Measurements from ENCODE around the gene SSC5D.
"Not testable (repeated sequence)": the region's sequence is repeated elsewhere in the genome, so short reads cannot be mapped to it uniquely, and the experiment has no call there.

The SSC5D gene

GRCh38 chr19:55508120-55508519 lies 19.9 kb downstream of the SSC5D start:
- DNase-seq = no peak

GRCh38 chr19:55516878-55517620 lies 28.8 kb downstream of the SSC5D start:
- DNase-seq = peak; percentile 65

GRCh38 chr19:55519451-55520311 lies 31.4 kb downstream of the SSC5D start:
- no peak for DNase-seq

- DNase-seq = no peak
Measured at GRCh38 chr19:55520691-55521292, 32.6 kb downstream of the SSC5D start.

GRCh38 chr19:55525289-55526101 lies 37.3 kb downstream of the SSC5D start:
- DNase-seq = no peak

GRCh38 chr19:55526216-55527196 lies 38.3 kb downstream of the SSC5D start:
- DNase-seq = no peak

- no peak for DNase-seq
Measured at GRCh38 chr19:55527197-55528029, 39.2 kb downstream of the SSC5D start.

- no peak for DNase-seq
Measured at GRCh38 chr19:55528030-55528803, 40.0 kb downstream of the SSC5D start.

GRCh38 chr19:55529636-55530234 lies 41.5 kb downstream of the SSC5D start:
- no peak for DNase-seq

- DNase-seq = no peak
Measured at GRCh38 chr19:55530996-55531395, 42.8 kb downstream of the SSC5D start.

- DNase-seq = not testable (repeated sequence)
Measured at GRCh38 chr19:55534280-55534679, 46.0 kb downstream of the SSC5D start.

GRCh38 chr19:55535173-55535964 lies 47.1 kb downstream of the SSC5D start:
- DNase-seq = no peak

- DNase-seq = no peak
Measured at GRCh38 chr19:55535965-55536350, 47.7 kb downstream of the SSC5D start.

GRCh38 chr19:55536366-55536765 lies 48.1 kb downstream of the SSC5D start:
- DNase-seq = no peak

- no peak for DNase-seq
Measured at GRCh38 chr19:55536951-55537740, 48.9 kb downstream of the SSC5D start, which contains the start of gene SBK2. TSS of gene SBK2 (minus strand) at chr19:55537133. CDS start at chr19:55536294, 839 bp downstream.

GRCh38 chr19:55537741-55538111 lies 49.5 kb downstream of the SSC5D start:
- no peak for DNase-seq

GRCh38 chr19:55538132-55538531 lies 49.9 kb downstream of the SSC5D start:
- DNase-seq = no peak

Data from NCI-H187 treated with DMSO at 0.1 percent for 48 hours (cell line).